Endometrial microvascular endothelial cells (primary cell): ENCODE results near the gene SPI1. TPM values are rescaled to one million over a fixed set of nuclear protein-coding genes. Genes with fewer than 3 reads are reported as not detected.

Experiments
- in situ Hi-C: cut with HindIII; loops from 2 replicates; pipeline ENCODE4 v1.10.0; 2017; ENCODE audit warnings: low sequenced_read_pairs, low pct_unique_long_range_greater_than_20kb; ENCODE audit errors: inconsistent ontology term
- total RNA-seq: library from RNA; depleted of rRNA; stranded (reverse); fragments of >200 nt; gene quantifications from one replicate; pipeline ENCODE4 v1.2.3, GENCODE V29; 2015; ENCODE audit errors: inconsistent ontology term

SPI1 gene
- total RNA-seq, 1 donor from 2014 or later: not detected

GRCh38 chr11:47407746-47408590 lies 29.6 kb upstream of the SPI1 start, which contains the start of gene SLC39A13:
Gene SLC39A13 (plus strand): TSS chr11:47408590. CDS start chr11:47410095, 1,505 bp downstream.
- in situ Hi-C loops: no loop called here

- in situ Hi-C loops: no loop called here
Observed at GRCh38 chr11:47406896-47407745, 28.8 kb upstream of the SPI1 start.

GRCh38 chr11:47403571-47403970 lies 25.2 kb upstream of the SPI1 start:
- in situ Hi-C loops: no loop called here

- in situ Hi-C loops: no loop called here
Observed at GRCh38 chr11:47403135-47403534, 24.8 kb upstream of the SPI1 start.

- in situ Hi-C loops: no loop called here
Observed at GRCh38 chr11:47400768-47401279, 22.5 kb upstream of the SPI1 start.

GRCh38 chr11:47399860-47400767 lies 21.8 kb upstream of the SPI1 start:
- in situ Hi-C loops: no loop called here

- in situ Hi-C loops: no loop called here
Observed at GRCh38 chr11:47398551-47398950, 20.2 kb upstream of the SPI1 start.

GRCh38 chr11:47398011-47398410 lies 19.7 kb upstream of the SPI1 start:
- in situ Hi-C loops: no loop called here

- in situ Hi-C loops: no loop called here
Observed at GRCh38 chr11:47396049-47396320, 17.6 kb upstream of the SPI1 start.

- in situ Hi-C loops: no loop called here
Observed at GRCh38 chr11:47395223-47396048, 17.1 kb upstream of the SPI1 start.

GRCh38 chr11:47394322-47395222 lies 16.2 kb upstream of the SPI1 start:
- in situ Hi-C loops: no loop called here

GRCh38 chr11:47394050-47394321 lies 15.6 kb upstream of the SPI1 start:
- in situ Hi-C loops: no loop called here

- in situ Hi-C loops: no loop called here
Observed at GRCh38 chr11:47393163-47394049, 15.1 kb upstream of the SPI1 start.

GRCh38 chr11:47392546-47393162 lies 14.3 kb upstream of the SPI1 start:
- in situ Hi-C loops: no loop called here

- in situ Hi-C loops: no loop called here
Observed at GRCh38 chr11:47391711-47392432, 13.5 kb upstream of the SPI1 start.
